Measurements from ENCODE around the gene CDK19. TPM values are rescaled to one million over a fixed set of nuclear protein-coding genes. Genes with fewer than 3 reads are reported as not detected.

CDK19 gene
- total and polyA plus RNA-seq, 2 of the 13 experiments (the other 11 are each of a cell fraction or from before 2014, with no cell fraction given): 13.4 to 27.0 TPM

GRCh38 chr6:110617057-110617456 lies 198.2 kb downstream of the CDK19 start (continued):
- no peak for TF ChIP-seq SKIL (CRISPR knock-in tag; IDR thresholded peaks at IDR 0.05; ENCODE audit: borderline replicate concordance)
- no peak for TF ChIP-seq GATA4 (IDR thresholded peaks at IDR 0.05; ENCODE audit: borderline replicate concordance, low read depth)
- TF ChIP-seq MXD4 (CRISPR knock-in tag; IDR thresholded peaks at IDR 0.05): no peak

GRCh38 chr6:110615722-110616121 lies 199.5 kb downstream of the CDK19 start:
- no peak overlapping the region for H3K4me2 ChIP-seq (ENCODE audit: low read depth, low read length)
- POLR2A ChIA-PET: no interaction called here
- peaks cover 7 to 59% of the 10 kb centered on the region in 2 experiments for H3K36me3 ChIP-seq (replicated peaks in 1 of 2; ENCODE audit: control insufficient read depth in 1 of 2, insufficient read depth in 2 of 2, low read length in 2 of 2)
- no peak for ATAC-seq
- H3K27ac ChIP-seq (ENCODE audit: extremely low read length, insufficient read depth, low read length): no peak overlapping the region
- peaks cover 23% of the 10 kb centered on the region for H3K4me1 ChIP-seq (ENCODE audit: insufficient read depth, low read length)
- no peak for DNase-seq (ENCODE audit: low spot score)
- WGBS (ENCODE audit: low lambda C conversion rate): 100% methylated on average over 1 of the region's 1 CpG
- no peaks in the 10 kb centered on the region for H3K27me3 ChIP-seq (ENCODE audit: control insufficient read depth in 1 of 2, insufficient read depth in 2 of 2, low read length in 2 of 2)
- CTCF ChIA-PET (ENCODE audit: low intra/inter-chr PET ratio, low total read pairs): no interaction called here
- no peak overlapping the region for H3K9ac ChIP-seq (ENCODE audit: insufficient read depth, low read depth, low read length)
- BruUV-seq (replicated peaks): no TSS peak
- H4K20me1 ChIP-seq (ENCODE audit: insufficient read depth, low read length): no peaks in the 10 kb centered on the region
- TF ChIP-seq RFXAP (CRISPR knock-in tag; IDR thresholded peaks at IDR 0.05; ENCODE audit: borderline replicate concordance): no peak
- TF ChIP-seq CREM (IDR thresholded peaks at IDR 0.05): no peak
- TF ChIP-seq CREM (CRISPR knock-in tag; IDR thresholded peaks at IDR 0.05): no peak
- no peak for TF ChIP-seq ARNTL (CRISPR knock-in tag; IDR thresholded peaks at IDR 0.05)
- TF ChIP-seq TP53 (CRISPR knock-in tag; conservative IDR thresholded peaks at IDR 0.05): no peak
- no peak for TF ChIP-seq ZNF766 (CRISPR knock-in tag; IDR thresholded peaks at IDR 0.05; ENCODE audit: borderline replicate concordance)
- no peak for TF ChIP-seq FOXA1 (IDR thresholded peaks at IDR 0.05)
- no peak for TF ChIP-seq FOXA1 (CRISPR knock-in tag; IDR thresholded peaks at IDR 0.05)
- no peak for TF ChIP-seq ZBTB3 (CRISPR knock-in tag; IDR thresholded peaks at IDR 0.05; ENCODE audit: borderline replicate concordance, low read depth)
- TF ChIP-seq ELK4 (CRISPR knock-in tag; IDR thresholded peaks at IDR 0.05; ENCODE audit: borderline replicate concordance): no peak
- no peak for TF ChIP-seq REL (CRISPR knock-in tag; conservative IDR thresholded peaks at IDR 0.05)
- TF ChIP-seq ZNF414 (CRISPR knock-in tag; IDR thresholded peaks at IDR 0.05): no peak
- TF ChIP-seq DBP (CRISPR knock-in tag; IDR thresholded peaks at IDR 0.05; ENCODE audit: not compliant biosample characterization): no peak
- H3K9me3 ChIP-seq (ENCODE audit: low read length): no peaks in the 10 kb centered on the region
- H2AFZ ChIP-seq (ENCODE audit: low read length): no peak overlapping the region
- in situ Hi-C loops (cut with HindIII; ENCODE audit: extremely low pct_ligation_motif_present, low pct_unique_long_range_greater_than_20kb): no loop called here
- no peak overlapping the region for H3K4me3 ChIP-seq (replicated peaks in 1 of 3; ENCODE audit: insufficient read depth in 1 of 3, low read depth in 2 of 3, low read length in 3 of 3)
- FAIRE-seq: no peak
- H3K79me2 ChIP-seq (ENCODE audit: insufficient read depth, low read length): no peaks in the 10 kb centered on the region
- intact Hi-C loops (cut with micrococcal nuclease; ENCODE audit: unreplicated experiment): no loop called here

All from HepG2 (cell line).